GM21737 (cell line): Measurements from ENCODE around the gene CHSY1.
A peak's percentile ranks its signal among the peaks of the same experiment; 100 is the strongest.

Experiments used
- ATAC-seq: cut with Tn5 transposase; IDR thresholded peaks from one replicate; pipeline ENCODE4 v1.9.1; 2021; ENCODE audit warnings: mild to moderate bottlenecking, moderate library complexity; ENCODE audit not compliant: unreplicated experiment

The CHSY1 gene

GRCh38 chr15:101156509-101157159 is 95.2 kb downstream of the CHSY1 start:
- ATAC-seq = peak; percentile 77

- no peak for ATAC-seq
Measured at GRCh38 chr15:101156061-101156460, 95.8 kb downstream of the CHSY1 start.

- ATAC-seq = no peak
Measured at GRCh38 chr15:101153801-101154656, 97.8 kb downstream of the CHSY1 start.

GRCh38 chr15:101152914-101153313 is 98.9 kb downstream of the CHSY1 start:
- ATAC-seq = no peak

- ATAC-seq = no peak
Measured at GRCh38 chr15:101151288-101151687, 100.6 kb downstream of the CHSY1 start.

GRCh38 chr15:101150723-101151040 is 101.2 kb downstream of the CHSY1 start:
- no peak for ATAC-seq

- no peak for ATAC-seq
Measured at GRCh38 chr15:101149864-101150722, 101.8 kb downstream of the CHSY1 start.

- no peak for ATAC-seq
Measured at GRCh38 chr15:101148881-101149664, 102.8 kb downstream of the CHSY1 start.

- no peak for ATAC-seq
Measured at GRCh38 chr15:101148166-101148880, 103.5 kb downstream of the CHSY1 start.

- no peak for ATAC-seq
Measured at GRCh38 chr15:101147181-101147580, 104.7 kb downstream of the CHSY1 start.

GRCh38 chr15:101146118-101146702 is 105.6 kb downstream of the CHSY1 start:
- ATAC-seq = no peak

- no peak for ATAC-seq
Measured at GRCh38 chr15:101145362-101145761, 106.5 kb downstream of the CHSY1 start.

GRCh38 chr15:101143321-101143720 is 108.5 kb downstream of the CHSY1 start:
- no peak for ATAC-seq

GRCh38 chr15:101142711-101143110 is 109.1 kb downstream of the CHSY1 start:
- no peak for ATAC-seq

GRCh38 chr15:101141926-101142527 is 109.8 kb downstream of the CHSY1 start:
- no peak for ATAC-seq

GRCh38 chr15:101140697-101141065 is 111.2 kb downstream of the CHSY1 start:
- ATAC-seq = no peak

- no peak for ATAC-seq
Measured at GRCh38 chr15:101139986-101140696, 111.7 kb downstream of the CHSY1 start.
